GM12801 (cell line): ENCODE data around the gene AP1B1.

Source experiments
- TF ChIP-seq, protein P1 (sequence below): IDR thresholded peaks from one replicate; pipeline ENCODE4 v1.5.1; 2011; ENCODE audit warnings: control low read depth; ENCODE audit not compliant: insufficient read length; ENCODE audit errors: extremely low read depth

The AP1B1 gene

DNA sequence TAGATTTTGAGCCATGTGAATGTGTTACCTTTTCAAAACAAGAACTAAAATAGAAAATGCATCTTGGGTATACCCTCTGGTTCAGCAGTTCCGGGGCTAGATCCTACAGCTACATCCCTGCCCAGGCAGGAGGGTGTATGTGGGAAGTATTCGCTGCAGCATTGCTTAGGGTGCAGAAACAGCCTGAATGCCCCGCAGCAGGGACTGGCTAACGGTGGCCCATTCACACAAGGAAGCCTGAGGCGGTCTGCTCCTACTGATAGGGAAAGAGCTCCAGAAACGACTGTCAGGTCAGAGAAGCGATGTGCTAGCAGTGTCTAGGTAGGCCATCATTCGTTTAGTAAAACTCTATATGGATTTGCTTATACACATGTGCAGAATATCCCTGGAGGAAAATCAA, 63.0 kb downstream of the AP1B1 start:
- TF ChIP-seq, protein P1, sequence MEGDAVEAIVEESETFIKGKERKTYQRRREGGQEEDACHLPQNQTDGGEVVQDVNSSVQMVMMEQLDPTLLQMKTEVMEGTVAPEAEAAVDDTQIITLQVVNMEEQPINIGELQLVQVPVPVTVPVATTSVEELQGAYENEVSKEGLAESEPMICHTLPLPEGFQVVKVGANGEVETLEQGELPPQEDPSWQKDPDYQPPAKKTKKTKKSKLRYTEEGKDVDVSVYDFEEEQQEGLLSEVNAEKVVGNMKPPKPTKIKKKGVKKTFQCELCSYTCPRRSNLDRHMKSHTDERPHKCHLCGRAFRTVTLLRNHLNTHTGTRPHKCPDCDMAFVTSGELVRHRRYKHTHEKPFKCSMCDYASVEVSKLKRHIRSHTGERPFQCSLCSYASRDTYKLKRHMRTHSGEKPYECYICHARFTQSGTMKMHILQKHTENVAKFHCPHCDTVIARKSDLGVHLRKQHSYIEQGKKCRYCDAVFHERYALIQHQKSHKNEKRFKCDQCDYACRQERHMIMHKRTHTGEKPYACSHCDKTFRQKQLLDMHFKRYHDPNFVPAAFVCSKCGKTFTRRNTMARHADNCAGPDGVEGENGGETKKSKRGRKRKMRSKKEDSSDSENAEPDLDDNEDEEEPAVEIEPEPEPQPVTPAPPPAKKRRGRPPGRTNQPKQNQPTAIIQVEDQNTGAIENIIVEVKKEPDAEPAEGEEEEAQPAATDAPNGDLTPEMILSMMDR, result no peak

DNA sequence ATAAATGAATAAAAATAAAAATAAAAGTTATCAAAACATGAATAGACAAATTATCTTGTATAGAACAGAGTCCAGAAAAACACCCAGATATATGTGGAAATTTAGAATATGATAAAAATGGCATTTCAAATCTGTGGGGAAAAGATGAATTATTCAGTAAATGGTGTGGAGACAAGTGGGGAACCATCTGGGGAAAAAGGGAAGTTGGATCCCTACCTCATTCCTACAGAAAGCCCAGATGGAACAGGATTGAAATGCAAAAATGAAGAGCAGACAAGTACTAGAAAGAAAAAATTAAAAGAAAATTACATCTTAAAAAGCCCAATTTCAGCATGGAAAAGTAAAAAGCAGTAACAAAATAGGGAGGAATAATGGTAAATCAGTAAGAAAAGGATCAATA, 64.7 kb downstream of the AP1B1 start:
- TF ChIP-seq, protein P1, result no peak

DNA sequence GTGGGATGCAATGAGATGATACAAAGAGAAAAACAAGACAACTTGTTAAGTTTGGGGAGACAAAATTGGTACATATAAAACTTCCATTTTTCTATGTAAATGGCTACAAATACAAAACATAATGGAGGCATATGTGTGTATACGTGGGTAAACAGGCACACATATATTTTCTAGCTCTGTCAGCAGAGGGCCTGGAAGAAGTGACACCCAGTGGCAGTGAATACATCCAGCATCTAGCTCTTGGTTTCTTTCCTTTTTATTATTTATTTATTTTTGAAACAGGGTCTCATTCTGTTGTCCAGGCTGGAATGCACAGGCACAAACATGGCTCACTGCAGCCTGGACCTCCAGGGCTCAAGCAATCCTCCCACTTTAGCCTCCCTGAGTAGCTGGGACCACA, 67.8 kb downstream of the AP1B1 start:
- TF ChIP-seq, protein P1, result no peak

DNA sequence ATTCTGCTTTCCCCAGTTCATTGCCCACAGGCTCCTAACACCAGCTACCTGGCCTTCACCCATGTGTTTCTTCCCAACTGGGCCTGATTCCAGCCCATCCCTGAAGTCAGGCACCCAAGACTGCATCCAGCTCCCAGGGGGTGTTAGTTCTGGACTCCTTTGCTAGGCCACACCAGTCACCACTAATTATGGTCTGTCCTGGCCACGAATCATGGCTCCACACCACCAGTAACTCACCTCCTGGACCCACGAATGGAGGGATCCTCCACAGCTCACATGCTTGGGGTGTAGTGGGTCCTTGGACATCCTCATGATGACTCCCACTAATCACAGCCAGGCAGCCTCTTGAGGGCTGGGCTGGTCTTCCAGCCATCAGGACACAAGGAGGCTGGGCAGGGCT, 69.3 kb downstream of the AP1B1 start:
- TF ChIP-seq, protein P1, result no peak

DNA sequence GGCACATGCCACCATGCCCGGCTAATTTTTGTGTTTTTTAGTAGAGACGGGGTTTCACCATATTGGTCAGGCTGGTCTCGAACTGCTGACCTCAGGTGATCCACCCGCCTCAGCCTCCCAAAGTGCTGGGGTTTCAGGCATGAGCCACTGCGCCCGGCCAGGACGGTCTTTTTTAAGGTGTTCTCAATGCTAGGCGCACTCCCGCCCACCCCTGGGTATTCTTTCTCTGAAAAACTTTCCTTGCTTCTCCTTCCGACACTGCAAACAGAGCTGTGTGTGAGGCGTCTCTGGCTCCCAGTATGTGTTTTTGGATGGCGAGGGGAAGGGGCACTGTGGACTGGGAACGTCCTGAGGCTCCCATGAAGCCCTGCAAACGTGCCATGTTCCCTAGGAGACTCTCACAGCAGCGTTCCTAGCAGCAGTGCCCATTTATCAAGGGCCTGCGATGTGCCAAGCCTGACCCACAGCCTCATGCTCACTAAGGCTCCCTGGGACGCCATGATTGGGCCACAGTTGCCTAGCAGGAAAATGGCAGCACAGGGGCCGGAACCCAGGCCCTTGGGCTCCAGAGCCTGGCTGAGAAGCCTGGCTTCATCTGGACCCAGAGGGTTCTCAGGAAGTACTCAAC, 70.4 kb downstream of the AP1B1 start:
- TF ChIP-seq, protein P1, result no peak

DNA sequence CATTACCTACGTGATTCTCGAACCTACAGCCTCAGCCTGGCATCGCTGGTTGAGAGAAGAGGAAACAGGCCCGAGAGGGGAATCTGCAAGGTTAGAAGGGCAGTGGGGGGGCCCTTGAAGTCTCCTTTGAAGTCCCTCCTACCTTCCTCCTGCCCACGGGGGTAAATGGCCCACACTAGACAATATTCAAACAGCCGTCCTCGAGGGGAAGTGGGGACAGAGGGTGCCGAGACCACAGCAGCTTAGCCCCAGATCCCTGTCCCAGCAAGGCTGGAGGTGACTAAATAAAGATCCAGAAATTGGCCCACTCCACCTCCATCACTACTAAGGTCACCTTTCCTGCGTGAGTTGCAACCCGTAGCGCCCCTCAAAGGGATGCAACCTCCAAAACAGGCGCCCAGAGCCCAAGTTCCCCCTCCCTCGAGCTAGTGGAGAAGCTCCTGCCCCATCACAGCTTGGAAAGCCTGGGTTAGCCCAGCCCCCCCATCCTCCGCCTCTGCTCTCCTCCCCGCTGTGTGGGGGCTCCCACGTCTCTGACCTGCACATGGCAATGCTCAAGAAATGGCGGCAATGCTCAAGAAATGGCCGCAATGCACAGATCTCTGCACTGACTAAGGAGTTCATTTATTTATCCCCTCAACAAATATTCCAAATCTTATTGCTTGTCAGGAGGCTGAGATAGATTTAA, 72.1 kb downstream of the AP1B1 start:
- TF ChIP-seq, protein P1, result no peak

DNA sequence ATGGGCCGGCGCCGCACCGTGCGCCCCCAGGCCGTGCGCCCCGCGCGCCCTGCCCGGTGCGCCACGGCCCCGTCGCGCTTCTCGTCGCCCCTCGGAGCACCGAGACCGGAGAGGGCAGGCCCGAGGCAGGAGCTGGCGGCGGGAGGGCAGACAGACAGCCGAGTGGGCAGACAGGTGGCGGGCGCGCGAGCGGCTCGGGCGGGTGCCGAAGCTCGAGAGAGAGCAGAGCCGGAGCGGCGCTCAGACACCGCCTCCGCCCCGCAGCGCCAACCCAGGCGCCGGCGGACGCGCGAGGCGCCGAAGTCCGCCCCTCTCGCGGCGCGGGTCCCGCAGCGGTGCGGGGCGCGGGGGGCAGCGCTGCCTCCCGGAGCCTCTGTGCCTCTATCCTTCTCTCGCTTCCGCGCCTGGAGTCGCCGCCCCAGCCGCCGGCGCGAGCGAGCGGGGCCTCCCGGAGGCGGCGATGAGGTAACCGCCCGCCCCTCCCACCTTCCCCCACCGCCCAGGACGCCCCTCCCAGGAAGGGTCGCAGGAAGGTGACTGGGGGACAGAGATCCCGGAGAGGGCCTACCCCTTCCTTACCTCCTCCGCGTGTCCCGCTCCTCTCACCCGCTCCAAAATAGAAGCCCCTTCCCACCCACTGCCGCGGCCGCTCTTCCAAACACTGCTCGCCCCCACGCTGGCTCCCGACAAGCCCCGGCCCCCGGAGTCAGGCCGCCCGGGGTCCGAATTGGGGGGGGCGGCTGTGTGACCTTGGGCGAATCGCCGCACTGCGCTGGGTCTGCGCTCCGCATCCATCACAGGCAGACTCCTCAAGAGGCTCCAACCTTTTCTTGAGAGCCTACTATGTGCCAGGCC, 72.9 kb downstream of the AP1B1 start, which contains the start of gene RASL10A:
RASL10A (minus strand) TSS at position 412 of the 855 bp plus-strand sequence. CDS start 451 bp downstream, outside the sequence.
- TF ChIP-seq, protein P1, result no peak
